Raji (cell line): Measurements from ENCODE around the gene LRRC34.
A peak's percentile ranks its signal among the peaks of the same experiment; 100 is the strongest.

ENCODE experiments used
- POLR2A ChIP-seq: IDR thresholded peaks from 2 replicates; pipeline ENCODE4 v1.6.1; 2011; ENCODE audit warnings: low read depth, low read length, control low read depth; ENCODE audit not compliant: insufficient read depth

The LRRC34 gene

DNA sequence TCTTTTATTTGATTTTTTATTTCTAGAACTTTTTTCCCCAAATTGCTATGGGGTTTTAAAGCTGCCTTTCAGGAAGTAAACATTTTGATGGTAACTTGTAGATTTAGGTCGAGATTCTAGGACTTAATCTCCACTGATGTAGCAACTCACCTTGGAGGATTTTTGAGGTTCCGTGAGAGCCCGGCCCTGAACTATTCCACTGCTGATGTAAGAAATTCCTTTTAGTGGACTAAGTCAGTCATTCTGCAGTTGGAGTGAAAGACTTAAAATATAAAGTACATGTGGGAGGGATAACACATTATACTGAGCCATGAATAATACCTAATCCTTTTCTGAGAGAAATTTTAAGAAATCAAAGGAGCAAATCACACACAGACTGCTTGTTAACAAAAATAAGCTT lies 12.6 kb upstream of the LRRC34 start:
- no peak for TF ChIP-seq POLR2A

DNA sequence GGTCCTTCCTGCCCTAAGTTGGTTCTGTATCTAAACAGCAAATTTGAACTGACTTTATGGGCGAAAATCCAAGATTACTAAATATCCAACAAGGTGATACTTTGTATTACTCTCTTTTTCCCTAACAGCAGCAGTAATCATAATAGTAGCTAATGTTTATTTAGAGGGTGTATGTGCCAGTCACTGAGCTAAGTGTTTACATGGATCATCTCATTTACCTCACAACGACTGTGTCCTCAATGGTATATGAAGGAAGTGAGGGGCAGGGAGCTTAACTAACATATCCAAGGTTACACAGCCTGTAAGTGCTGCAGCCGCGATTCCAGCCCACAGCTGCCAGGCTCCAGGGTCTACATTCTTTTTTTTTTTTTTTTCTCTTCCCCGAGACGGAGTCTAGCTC lies 10.3 kb upstream of the LRRC34 start:
- no peak for TF ChIP-seq POLR2A

DNA sequence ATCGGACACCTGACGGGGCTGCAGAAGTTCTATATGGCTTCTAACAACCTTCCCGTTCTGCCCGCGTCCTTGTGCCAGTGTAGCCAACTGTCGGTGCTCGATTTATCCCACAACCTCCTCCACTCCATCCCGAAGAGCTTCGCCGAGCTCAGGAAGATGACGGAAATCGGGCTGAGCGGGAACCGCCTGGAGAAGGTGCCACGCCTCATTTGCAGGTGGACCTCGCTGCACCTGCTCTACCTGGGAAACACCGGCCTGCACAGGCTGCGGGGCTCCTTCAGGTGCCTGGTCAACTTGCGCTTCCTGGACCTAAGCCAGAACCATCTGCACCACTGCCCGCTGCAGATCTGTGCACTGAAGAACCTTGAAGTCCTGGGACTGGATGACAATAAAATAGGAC lies 9.8 kb upstream of the LRRC34 start:
- no peak for TF ChIP-seq POLR2A

DNA sequence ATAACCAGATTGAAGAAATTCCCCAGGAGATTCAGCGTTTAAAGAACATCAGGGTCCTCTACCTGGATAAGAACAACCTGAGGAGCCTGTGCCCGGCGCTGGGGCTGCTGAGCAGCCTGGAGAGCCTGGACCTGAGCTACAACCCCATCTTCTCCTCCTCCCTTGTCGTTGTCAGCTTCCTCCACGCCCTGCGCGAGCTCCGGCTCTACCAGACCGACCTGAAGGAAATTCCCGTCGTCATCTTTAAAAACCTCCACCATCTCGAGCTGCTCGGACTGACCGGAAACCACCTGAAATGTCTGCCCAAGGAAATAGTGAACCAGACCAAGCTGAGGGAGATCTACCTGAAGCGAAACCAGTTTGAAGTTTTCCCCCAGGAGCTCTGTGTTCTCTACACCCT lies 9.4 kb upstream of the LRRC34 start:
- no peak for TF ChIP-seq POLR2A

DNA sequence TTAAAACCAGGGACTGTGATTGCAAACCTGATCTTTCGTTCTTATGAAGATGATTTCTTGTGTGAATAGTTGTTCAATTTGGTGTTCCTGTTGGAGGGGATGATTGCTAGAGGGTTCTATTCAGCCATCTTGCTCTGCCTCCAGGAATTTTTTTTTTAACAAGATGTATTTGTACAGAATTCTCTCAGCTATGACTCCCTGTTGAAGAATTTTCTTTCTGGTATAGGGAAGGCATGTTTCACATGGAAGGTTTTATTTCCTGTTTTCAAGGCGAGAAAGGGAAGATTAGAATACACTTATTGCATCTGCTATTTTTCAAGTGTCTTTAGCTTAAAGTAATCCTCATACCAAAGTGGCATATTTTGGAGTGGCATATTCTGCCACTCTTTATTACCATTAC lies 5.6 kb upstream of the LRRC34 start:
- TF ChIP-seq POLR2A, result no peak

DNA sequence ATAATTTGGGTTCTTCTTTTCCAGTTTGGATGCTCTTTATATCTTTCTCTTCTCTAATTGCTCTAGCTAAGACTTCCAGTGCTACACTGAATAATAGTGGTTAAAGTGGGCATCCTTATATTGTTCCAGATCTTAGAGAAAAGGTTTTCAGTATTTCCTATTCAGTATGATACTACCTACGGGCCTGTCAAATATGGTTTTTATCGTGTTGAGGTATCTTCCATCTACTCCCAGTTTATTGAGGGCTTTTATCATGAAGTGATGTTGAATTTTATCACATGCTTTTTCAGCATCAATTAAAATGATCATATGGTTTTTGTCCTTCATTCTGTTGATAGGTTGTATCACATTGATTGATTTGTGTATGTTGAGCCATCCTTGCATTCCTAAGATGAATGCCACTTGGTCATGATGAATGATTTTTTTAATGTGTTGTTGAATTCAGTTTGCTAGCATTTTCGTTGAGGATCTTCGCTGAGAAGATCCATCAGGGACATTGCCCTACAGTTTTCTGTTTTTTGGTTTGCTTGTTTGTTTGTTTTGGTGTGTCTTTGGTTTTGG lies 3.0 kb upstream of the LRRC34 start:
- no peak for TF ChIP-seq POLR2A

DNA sequence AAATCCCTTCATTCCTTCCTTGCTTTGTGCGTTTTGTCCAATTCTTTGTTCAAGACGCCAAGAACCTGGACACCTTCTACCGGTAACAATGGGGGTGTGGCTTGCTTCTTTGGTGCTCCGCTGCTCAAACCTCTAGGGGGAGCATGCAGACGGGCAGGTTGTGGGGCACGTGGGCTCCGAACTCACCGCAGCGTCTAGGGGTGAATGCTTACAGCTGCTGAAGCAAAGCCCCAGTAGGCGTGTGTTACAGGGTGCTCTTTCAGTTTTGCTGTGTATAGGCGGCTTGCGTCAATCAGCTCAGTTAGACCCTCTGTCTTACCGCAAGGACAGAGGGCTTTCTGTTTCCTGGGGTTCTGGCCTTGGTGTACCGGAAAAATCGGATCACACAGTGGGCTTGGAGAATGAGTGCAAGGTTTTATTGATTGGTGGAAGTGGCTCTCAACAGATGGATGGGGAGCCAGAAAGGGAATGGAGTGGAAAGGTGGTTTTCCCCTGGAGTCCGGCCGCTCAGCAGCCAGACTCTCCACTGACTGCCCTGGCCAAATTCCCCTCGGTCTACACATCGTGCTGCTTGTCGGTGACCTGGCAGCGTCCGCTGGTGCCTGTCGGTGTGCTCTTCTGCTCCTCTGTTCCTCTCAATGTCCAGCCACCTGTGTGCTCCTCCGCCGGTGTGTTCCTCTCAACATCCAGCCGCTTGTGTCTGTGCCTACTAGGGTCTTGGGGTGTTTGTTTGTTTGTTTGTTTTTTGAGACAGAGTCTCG lies 1.2 kb upstream of the LRRC34 start:
- TF ChIP-seq POLR2A, result peak; percentile 47; the same call in 1 of the 2 replicates

DNA sequence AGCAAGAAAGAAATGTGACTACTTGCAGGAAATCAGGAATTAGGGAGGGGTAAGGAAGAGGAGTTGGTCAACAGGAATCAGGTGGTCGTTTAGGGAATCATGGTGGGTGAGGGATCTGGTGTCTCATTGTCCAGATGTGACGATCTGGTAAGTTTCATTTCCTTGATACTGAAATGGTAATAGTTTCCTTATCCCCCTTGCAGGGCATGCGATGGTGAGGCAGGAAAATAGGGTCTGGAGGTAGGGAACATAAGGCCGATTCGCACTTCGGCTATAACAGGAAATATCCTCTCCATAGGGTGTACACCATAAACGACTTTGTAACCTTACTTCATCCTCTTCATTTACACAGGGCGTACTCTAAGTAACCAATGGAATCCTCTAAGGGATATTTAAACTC lies 574 bp upstream of the LRRC34 start:
- no peak for TF ChIP-seq POLR2A

DNA sequence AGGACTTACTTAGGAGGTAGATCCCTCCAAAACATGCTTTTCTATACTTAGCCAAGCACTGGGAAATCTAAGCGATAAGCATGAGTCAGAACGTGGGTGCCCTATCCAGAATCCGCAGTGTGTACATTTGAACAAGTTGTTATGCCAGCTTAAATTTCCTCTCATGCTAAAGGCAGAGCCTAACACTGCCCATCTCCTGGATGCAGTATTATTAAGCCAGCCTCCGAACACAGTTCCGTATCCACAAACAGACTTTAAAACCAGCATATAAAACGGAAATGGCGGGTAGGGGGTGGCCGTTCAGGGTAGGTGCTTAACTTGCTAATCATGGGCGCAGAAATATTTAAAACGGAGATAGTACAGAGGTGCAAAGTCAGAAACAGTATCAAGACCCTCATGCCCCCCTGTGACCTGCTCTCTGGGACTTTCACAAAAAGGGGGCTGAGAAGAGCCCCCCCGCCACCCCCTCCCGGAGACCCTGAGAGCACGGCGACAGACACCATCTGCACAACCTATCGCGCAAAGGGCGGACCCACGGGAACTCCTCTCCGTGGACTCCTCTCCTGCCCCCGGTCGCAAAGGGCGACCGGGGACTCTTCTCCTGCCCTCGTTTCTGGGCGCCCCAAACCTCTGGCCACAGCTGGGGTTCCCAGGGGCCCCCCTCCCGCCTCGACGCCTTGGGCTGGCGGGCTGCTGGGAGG lies 923 bp downstream of the LRRC34 start:
- peak; percentile 28; the same call in 1 of the 2 replicates for TF ChIP-seq POLR2A

DNA sequence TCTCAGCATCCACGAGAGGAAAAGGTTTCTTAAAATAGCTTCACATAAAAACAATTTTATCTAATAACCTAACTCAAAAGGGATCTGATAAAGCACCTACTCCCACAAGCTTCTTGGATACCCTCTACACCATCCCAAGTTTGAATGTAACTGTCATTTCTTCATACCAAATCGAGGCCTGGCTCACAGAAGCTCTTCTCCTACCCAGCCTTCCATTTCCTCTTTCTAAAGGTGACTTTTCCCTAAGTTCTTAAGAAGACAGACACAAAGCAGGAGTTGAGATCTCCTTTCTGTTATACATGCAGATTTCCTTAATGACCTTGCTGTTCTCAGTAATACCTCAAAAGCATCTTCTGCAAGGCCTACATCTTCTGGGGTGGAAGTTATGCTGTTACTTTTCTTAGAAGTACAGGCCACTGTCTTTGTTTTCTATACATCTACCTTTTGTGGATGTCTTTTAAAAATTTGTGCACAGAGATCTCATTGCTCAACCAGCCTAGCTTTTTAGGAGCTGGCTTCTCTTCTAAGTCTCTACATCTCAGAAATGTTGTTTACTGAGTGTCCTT lies 3.4 kb downstream of the LRRC34 start:
- TF ChIP-seq POLR2A, result no peak

DNA sequence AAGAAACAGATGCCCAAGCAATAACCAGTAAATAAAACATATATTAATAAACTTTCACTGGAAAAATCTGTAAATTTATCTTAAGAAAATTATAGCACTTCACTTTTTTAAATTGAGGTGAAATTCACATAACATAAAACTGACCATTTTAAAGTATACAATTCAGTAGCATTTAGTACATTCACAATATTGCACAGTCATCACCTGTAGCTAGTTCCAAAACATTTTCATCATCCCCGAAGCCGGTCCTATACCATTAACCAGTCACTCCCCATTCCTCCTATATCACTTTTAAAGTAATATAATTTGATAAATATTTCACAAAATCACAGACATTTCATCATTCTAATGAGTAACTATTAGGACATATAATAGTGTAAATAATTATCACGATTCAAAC lies 8.0 kb downstream of the LRRC34 start:
- no peak for TF ChIP-seq POLR2A

DNA sequence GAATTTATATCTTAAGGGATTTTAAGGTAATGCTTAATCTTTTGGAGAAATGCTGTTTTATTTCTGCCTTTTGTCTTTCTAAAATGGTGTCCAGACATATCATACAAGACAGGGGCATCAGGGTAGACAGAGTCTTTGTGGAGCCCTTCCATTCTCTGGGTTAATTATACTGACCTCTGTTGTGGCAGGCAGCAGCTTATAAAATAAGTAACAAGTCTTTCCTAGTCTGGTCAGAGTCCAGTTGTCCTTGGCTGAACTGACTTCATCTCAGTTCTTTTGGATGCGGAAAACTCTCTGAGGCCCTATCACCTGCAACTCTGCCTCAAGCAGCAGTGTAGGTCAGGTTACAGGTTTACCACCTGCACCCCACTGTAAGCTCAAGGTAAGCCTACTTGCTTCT lies 20.3 kb downstream of the LRRC34 start:
- no peak for TF ChIP-seq POLR2A

DNA sequence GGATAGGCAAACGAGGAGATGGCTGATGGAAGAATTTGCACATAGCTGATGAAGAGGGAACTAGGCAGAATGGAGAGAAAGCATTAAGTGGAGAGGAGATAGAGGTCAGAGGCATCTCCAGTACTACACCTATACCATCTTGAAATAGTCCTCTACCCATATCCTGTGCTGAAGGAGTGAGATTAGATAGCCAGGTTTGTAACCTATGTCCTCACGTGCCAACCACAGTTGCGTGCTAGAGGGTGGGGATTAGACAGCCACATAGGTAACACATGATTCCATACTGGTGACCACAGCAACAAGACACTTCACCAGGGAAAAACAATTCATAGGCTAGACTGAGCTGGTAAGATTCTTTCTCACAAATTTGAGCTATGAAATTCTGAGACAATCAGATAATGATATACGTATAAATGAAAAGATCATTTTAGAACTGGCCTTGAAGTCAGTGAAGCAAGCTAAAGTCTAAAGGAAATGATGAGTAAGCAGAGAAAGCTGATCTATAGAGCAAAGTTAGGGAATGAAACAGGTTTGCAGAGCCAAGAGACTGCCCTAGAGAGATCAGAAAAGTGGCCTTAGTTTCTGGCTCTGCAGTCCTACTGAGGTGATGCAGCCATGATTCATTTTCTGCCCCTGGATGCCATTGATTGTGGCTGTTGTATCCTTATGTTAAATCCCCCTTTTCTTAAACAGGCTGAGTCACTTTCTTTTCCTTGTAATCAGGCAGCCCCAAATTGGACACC lies 21.8 kb downstream of the LRRC34 start:
- no peak for TF ChIP-seq POLR2A

DNA sequence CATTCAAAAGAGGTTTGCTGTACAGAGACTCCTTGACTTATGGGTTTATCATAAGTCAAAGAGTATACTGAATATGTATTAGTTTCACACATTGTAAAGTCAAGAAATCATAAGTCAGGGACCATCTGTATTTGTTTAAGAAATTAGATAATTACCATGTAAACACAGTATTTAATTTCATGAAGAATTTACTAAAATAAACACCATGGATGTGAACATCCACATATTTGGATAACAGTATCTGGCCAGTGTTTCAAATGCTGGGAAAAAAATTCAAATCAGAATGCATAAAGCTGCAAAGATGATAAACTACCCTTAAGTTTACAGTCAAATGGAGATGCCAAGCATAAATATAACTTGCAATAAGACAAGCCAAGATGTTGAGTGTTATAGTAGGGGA lies 22.5 kb downstream of the LRRC34 start:
- TF ChIP-seq POLR2A, result no peak

DNA sequence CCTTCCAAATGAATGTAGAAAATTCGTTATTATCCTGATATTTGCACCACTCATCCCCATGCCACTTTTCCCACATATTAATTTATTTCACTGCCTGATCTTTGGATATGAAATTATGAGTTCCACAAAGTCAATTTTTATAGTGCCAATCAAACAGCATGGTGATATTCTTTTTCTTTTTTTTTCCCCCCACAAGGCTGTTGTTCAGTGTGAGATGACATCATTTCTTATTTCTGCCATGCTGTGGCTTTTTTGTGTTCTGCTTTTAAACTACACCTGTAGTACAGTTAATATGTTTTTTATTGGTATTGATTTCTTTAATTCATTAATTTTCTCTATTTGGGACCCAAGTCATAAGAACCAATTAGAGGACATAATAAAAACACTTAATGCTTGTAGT lies 24.9 kb downstream of the LRRC34 start:
- TF ChIP-seq POLR2A, result no peak
